SK-N-SH treated with all-trans-retinoic acid at 6 μM for 48 hours (cell line): Measurements from ENCODE around the gene THSD7A.

ENCODE experiments used
- BACH2 ChIP-seq: fragments of 250-450 bp; sonication (Bioruptor Pico); IDR thresholded peaks from 2 replicates; pipeline ENCODE4 v1.9.0; 2021; ENCODE audit warnings: mild to moderate bottlenecking, borderline replicate concordance
- CREB5 ChIP-seq: fragments of 250-450 bp; sonication (Bioruptor Pico); IDR thresholded peaks from 2 replicates; pipeline ENCODE4 v1.5.1; 2020; ENCODE audit warnings: low read depth, mild to moderate bottlenecking, moderate library complexity
- CSDC2 ChIP-seq: fragments of 250-450 bp; sonication (Bioruptor Pico); IDR thresholded peaks from 2 replicates; pipeline ENCODE4 v1.5.0; 2020; ENCODE audit warnings: mild to moderate bottlenecking, moderate library complexity
- ISL1 ChIP-seq: fragments of 250-450 bp; sonication (Bioruptor Pico); IDR thresholded peaks from 2 replicates; pipeline ENCODE4 v2.1.2; 2022; ENCODE audit warnings: mild to moderate bottlenecking, moderate library complexity
- RARB ChIP-seq: fragments of 250-450 bp; sonication (Bioruptor Pico); IDR thresholded peaks from 2 replicates; pipeline ENCODE4 v1.8.0; 2021; ENCODE audit warnings: mild to moderate bottlenecking, moderate library complexity
- TOX ChIP-seq: fragments of 250-450 bp; sonication (Bioruptor Pico); IDR thresholded peaks from 2 replicates; pipeline ENCODE4 v1.8.0; 2021; ENCODE audit warnings: mild to moderate bottlenecking, moderate library complexity, borderline replicate concordance
- ZC3H10 ChIP-seq: fragments of 250-450 bp; sonication (Bioruptor Pico); IDR thresholded peaks from 2 replicates; pipeline ENCODE4 v1.5.1; 2021; ENCODE audit warnings: mild to moderate bottlenecking, moderate library complexity
- ZFP3 ChIP-seq: fragments of 250-450 bp; sonication (Bioruptor Pico); IDR thresholded peaks from 2 replicates; pipeline ENCODE4 v1.5.0; 2020; ENCODE audit warnings: mild to moderate bottlenecking, moderate library complexity
- ZFP30 ChIP-seq: fragments of 450-650 bp; formaldehyde crosslinking; IDR thresholded peaks from 2 replicates; pipeline ENCODE4 v1.5.0; 2022; ENCODE audit warnings: mild to moderate bottlenecking, moderate library complexity
- ZNF8 ChIP-seq: fragments of 450-650 bp; formaldehyde crosslinking; IDR thresholded peaks from 2 replicates; pipeline ENCODE4 v1.5.0; 2020; ENCODE audit warnings: mild to moderate bottlenecking, moderate library complexity
- TF ChIP-seq, protein P1 (sequence below): fragments of 250-450 bp; sonication (Bioruptor Pico); IDR thresholded peaks from 2 replicates; pipeline ENCODE4 v1.8.0; 2020; ENCODE audit warnings: mild to moderate bottlenecking, moderate library complexity, borderline replicate concordance
- TF ChIP-seq, protein P2 (sequence below): fragments of 250-450 bp; sonication (Bioruptor Pico); IDR thresholded peaks from 2 replicates; pipeline ENCODE4 v1.5.0; 2020; ENCODE audit warnings: mild to moderate bottlenecking, moderate library complexity

GRCh38 chr7:11576310-11576709, 255.7 kb downstream of the THSD7A start:
- TF ChIP-seq RARB (CRISPR knock-in tag): no peak
- no peak for TF ChIP-seq CSDC2 (CRISPR knock-in tag)
- no peak for TF ChIP-seq ZNF8 (CRISPR knock-in tag)
- TF ChIP-seq, protein P1, sequence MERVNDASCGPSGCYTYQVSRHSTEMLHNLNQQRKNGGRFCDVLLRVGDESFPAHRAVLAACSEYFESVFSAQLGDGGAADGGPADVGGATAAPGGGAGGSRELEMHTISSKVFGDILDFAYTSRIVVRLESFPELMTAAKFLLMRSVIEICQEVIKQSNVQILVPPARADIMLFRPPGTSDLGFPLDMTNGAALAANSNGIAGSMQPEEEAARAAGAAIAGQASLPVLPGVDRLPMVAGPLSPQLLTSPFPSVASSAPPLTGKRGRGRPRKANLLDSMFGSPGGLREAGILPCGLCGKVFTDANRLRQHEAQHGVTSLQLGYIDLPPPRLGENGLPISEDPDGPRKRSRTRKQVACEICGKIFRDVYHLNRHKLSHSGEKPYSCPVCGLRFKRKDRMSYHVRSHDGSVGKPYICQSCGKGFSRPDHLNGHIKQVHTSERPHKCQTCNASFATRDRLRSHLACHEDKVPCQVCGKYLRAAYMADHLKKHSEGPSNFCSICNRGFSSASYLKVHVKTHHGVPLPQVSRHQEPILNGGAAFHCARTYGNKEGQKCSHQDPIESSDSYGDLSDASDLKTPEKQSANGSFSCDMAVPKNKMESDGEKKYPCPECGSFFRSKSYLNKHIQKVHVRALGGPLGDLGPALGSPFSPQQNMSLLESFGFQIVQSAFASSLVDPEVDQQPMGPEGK: no peak
- TF ChIP-seq ZC3H10 (CRISPR knock-in tag): no peak
- no peak for TF ChIP-seq CREB5 (CRISPR knock-in tag)
- TF ChIP-seq, protein P2, sequence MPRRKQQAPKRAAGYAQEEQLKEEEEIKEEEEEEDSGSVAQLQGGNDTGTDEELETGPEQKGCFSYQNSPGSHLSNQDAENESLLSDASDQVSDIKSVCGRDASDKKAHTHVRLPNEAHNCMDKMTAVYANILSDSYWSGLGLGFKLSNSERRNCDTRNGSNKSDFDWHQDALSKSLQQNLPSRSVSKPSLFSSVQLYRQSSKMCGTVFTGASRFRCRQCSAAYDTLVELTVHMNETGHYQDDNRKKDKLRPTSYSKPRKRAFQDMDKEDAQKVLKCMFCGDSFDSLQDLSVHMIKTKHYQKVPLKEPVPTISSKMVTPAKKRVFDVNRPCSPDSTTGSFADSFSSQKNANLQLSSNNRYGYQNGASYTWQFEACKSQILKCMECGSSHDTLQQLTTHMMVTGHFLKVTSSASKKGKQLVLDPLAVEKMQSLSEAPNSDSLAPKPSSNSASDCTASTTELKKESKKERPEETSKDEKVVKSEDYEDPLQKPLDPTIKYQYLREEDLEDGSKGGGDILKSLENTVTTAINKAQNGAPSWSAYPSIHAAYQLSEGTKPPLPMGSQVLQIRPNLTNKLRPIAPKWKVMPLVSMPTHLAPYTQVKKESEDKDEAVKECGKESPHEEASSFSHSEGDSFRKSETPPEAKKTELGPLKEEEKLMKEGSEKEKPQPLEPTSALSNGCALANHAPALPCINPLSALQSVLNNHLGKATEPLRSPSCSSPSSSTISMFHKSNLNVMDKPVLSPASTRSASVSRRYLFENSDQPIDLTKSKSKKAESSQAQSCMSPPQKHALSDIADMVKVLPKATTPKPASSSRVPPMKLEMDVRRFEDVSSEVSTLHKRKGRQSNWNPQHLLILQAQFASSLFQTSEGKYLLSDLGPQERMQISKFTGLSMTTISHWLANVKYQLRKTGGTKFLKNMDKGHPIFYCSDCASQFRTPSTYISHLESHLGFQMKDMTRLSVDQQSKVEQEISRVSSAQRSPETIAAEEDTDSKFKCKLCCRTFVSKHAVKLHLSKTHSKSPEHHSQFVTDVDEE: peak; percentile 74; the same call in 1 of the 2 replicates
- no peak for TF ChIP-seq ZFP30 (CRISPR knock-in tag)
- no peak for TF ChIP-seq ISL1 (CRISPR knock-in tag)
- TF ChIP-seq BACH2 (CRISPR knock-in tag): no peak
- no peak for TF ChIP-seq ZFP3 (CRISPR knock-in tag)
- no peak for TF ChIP-seq TOX (CRISPR knock-in tag)
